ENCODE data around the gene PIGQ.

DNA sequence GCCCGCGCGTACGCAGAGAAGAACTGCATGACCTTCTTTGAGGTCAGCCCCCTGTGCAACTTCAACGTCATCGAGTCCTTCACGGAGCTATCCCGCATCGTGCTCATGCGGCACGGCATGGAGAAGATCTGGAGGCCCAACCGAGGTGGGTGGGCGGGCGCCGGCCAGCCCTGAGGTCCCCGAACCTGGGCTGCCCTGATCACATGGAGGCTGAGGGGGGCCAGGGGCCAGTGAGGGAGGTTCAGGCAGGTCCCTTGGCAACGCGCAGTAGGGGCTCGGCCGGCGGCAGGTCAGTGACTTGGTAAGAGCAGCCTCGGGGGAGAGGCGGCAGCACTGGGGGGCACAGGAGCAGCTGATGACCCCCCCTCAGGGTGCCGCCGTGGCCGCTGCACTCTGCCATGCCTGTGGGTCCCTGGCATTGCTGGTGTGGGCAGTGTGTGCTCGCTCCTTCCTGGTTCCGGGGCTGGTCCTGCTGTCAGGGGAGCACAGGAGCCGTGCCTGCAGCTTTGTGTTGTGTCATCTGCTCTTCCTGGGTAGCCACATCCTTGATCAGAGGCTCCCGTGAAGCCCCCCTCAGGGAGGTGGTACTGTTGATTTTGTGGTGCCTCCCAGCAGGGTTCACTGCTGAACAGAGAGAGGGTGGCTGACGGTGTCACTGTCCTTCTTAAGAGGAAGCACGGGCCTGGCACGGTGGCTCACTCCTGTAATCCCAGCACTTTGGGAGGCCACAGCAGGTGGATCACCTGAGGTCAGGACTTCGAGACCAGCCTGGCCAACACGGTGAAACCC is 56.4 kb downstream of the PIGQ start:
- TF ChIP-seq GATA2 (IDR thresholded peaks at IDR 0.05; ENCODE audit: low read depth, low read length) (no peak), GATA3 (IDR thresholded peaks at IDR 0.05; ENCODE audit: low read depth, low read length) (no peak)

Measured in SH-SY5Y (cell line).